Right ventricle myocardium inferior (tissue), 1 donor: Measurements from ENCODE around the gene LITAF. TPM values are rescaled to one million over a fixed set of nuclear protein-coding genes. Genes with fewer than 3 reads are reported as not detected.
"Not testable (repeated sequence)": the region's sequence is repeated elsewhere in the genome, so short reads cannot be mapped to it uniquely, and the experiment has no call there.

Experiments used
- ATAC-seq: fragments of 200-7000 bp; cut with Tn5 transposase; one replicate; pipeline ENCODE4 v1.9.1; 2020; ENCODE audit warnings: mild to moderate bottlenecking, moderate library complexity
- DNase-seq: peaks from one replicate; pipeline ENCODE4 v3.0.0; 2021; ENCODE audit errors: missing footprints
- intact Hi-C: fragments of 100-400 bp; cut with DNase I; formaldehyde crosslinking; loops from one replicate; pipeline ENCODE4 v1.11.0; 2022
- total RNA-seq: library from RNA; stranded (reverse); fragmentation: NEBNext Ultra II Directional; extraction: Animal tissue kit (Norgen Biotek cat#: 25700); gene quantifications from one replicate; pipeline ENCODE4 v1.2.1, GENCODE V29; 2021
- donor health status: DM: no; HTN: yes; CAD: no; lungs with severe emphysema.

LITAF gene
- total RNA-seq, 1 donor from 2014 or later: 78.4 TPM

GRCh38 chr16:11604783-11605563 is 18.3 kb upstream of the LITAF start:
- ATAC-seq (peak; percentile 91), DNase-seq (peak; percentile 86)
- intact Hi-C loops: loop anchor here (5.0 kb wide), 1 partner anchor 32 kb away; no protein-coding TSS in a partner anchor

DNA sequence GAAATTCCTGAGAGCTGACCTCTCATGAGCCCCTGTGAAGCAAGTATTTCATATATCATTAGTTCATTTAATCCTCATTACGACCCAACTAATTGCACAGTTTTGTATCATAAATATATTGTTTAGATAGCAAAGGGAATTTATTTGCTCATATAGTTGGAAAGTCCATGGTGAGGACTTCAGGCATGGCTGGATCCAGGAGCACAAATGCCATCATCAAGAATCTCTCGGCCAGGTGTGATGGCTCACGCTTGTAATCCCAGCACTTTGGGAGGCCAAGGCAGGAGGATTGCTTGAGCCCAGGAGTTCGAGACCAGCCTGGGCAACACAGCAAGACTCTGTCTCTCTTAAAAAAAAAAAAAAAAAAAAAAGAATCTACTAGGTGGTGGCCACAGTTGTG is 17.6 kb upstream of the LITAF start:
- ATAC-seq, DNase-seq: not testable (repeated sequence)
- intact Hi-C loops: loop anchor here (5.0 kb wide), 1 partner anchor 33 kb away; no protein-coding TSS in a partner anchor

DNA sequence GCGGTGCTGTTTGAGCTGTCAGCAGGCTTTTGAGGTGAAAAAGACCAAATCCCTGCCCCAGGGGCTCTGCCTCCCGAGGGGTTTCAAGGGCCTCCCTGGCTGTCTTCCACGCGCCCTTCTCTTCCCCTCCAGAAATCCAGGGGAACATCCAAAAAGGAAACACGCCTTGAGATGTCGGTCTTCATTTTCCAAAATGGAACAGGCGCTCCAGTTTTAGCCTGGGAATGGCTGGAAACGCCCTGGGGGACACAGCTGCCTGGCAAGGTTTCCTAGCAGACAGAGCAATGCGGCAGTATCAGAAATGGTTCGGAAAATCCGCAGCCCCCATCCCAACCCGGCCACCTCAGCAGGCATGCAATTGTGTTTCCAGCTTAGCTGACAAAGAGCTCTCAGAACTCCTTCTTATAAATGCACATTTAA is 16.6 kb upstream of the LITAF start:
- DNase-seq (no peak), ATAC-seq (peak; percentile 45)
- intact Hi-C loops: loop anchor here (5.0 kb wide), 1 partner anchor 34 kb away; no protein-coding TSS in a partner anchor

DNA sequence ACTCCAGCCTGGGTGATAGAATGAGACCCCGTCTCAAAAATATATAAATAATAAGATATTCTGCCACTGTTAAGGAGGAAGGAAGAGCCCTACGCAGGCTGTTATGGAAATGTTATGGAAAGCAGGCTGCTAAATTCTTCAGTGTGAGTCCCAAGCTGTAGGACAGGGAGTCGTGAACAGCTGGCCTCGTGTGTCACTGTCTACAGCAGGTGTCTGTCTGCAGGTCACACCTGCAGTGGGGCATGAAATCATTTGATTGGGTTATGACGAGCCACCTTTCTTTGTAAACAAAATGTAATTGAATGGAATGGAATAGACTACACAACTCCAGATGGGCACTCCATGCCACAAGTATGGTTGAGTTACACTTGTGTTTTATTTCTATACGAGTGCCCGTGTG is 15.6 kb upstream of the LITAF start:
- intact Hi-C loops: loop anchor here (5.0 kb wide), 1 partner anchor 35 kb away; no protein-coding TSS in a partner anchor
- ATAC-seq (no peak), DNase-seq (no peak)

DNA sequence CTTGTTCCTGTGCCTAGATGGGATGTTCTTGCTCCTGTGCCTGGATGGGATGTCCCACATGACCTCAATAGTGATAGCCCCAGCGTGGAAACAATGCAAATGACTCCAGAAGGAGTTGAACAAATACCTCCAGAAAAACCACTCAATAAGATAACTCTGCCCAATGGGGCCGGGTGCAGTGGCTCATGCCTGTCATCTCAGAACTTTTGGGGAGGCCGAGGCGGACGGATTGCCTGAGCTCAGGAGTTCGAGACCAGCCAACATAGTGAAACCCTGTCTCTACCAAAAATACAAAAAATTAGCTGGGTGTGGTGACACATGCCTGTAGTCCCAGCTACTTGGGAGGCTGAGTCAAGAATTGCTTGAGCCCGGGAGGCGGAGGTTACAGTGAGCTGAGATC is 15.2 kb upstream of the LITAF start:
- DNase-seq (no peak), ATAC-seq (no peak)
- intact Hi-C loops: loop anchor here (5.0 kb wide), 1 partner anchor 35 kb away; no protein-coding TSS in a partner anchor

- intact Hi-C loops: loop anchor here (5.0 kb wide), 1 partner anchor 36 kb away; no protein-coding TSS in a partner anchor
- DNase-seq (no peak), ATAC-seq (no peak)
Measured at GRCh38 chr16:11601425-11601824, 14.7 kb upstream of the LITAF start.

- intact Hi-C loops: no loop called here
- DNase-seq: no peak
- no peak for ATAC-seq
Measured at GRCh38 chr16:11599579-11599978, 12.9 kb upstream of the LITAF start.

- DNase-seq: no peak
- intact Hi-C loops: no loop called here
Measured at GRCh38 chr16:11597235-11598095, 10.7 kb upstream of the LITAF start.

GRCh38 chr16:11596572-11597226 is 10.0 kb upstream of the LITAF start:
- DNase-seq (no peak), ATAC-seq (no peak)
- intact Hi-C loops: no loop called here

More at GRCh38 chr16:11597235-11598095, 10.7 kb upstream of the LITAF start:
- ATAC-seq: peak; percentile 21

DNA sequence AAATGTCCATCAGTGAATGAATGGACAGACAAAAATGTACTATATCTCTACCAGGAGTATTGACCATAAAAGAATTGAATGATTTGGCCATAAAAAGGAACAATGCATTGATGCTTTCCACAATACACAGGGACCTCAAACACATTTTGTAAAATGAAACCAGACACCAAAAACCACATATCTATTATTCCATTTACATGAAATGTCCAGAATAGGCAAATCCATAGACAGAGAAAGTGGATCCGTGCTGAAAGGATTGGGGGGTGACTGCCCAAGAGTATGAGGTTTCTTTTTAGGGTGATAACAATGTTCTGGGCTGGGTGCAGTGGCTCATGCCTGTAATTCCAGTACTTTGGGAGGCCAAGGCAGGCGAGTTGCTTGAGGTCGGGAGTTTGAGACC is 6.9 kb upstream of the LITAF start:
- no peak for ATAC-seq
- intact Hi-C loops: no loop called here
- no peak for DNase-seq

DNA sequence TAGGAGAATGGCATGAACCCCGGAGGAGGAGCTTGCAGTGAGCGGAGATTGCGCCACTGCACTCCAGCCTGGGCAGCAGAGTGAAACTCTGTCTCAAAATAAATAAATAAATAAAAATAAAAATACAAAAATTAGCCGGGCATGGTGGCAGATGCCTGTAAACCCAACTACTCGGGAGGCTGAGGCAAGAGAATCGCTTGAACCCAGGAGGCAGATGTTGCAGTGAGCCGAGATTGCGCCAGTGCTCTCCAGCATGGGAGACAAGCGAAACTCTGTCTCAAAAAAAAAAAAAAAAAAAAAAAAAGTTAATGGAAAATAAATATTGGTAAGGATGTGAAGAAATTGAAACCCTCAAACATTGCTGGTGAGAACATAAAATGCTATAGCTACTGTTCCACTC is 6.4 kb upstream of the LITAF start:
- ATAC-seq, intact Hi-C loops: not testable (repeated sequence)

GRCh38 chr16:11591630-11592029 is 4.9 kb upstream of the LITAF start:
- ATAC-seq, intact Hi-C loops, DNase-seq: not testable (repeated sequence)

More for the DNA sequence above, 6.4 kb upstream of the LITAF start:
- not testable (repeated sequence) for DNase-seq

- DNase-seq: no peak
- ATAC-seq: no peak
- intact Hi-C loops: loop anchor here (5.0 kb wide), 1 partner anchor 53 kb away; no protein-coding TSS in a partner anchor
Measured at GRCh38 chr16:11589198-11589550, 2.5 kb upstream of the LITAF start.

GRCh38 chr16:11588321-11589197 is 1.8 kb upstream of the LITAF start:
- no peak for DNase-seq
- intact Hi-C loops: loop anchor here (5.0 kb wide), 1 partner anchor 54 kb away; no protein-coding TSS in a partner anchor
- no peak for ATAC-seq

DNA sequence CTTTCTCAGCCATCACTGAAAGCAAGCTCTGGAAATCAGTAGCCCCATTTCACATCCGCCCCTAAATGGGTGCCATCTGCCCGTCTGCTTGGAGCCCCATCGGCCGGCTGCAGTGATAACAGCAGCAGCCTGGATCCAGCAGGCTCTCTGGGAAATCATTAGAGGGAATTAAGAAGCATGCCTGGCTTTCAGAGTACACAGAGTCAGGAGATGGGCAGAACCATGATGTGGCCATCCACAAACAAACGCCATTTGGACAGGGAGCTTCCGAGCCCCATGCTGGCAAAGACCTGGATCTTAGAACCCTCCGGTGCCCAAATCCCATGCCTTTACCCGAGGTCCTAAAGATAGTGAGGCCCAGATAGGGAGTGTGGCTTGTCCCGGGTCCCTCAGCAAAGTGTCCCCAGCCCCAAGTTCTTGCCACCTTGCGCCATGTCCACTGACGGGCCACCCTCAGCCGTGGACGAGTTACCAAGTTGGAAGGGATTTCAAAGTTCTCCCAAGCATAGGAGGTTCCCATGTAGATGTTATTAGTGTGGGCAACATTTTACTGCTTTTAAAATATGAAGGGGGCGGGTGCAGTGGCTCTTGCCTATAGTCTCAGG is 1.0 kb upstream of the LITAF start:
- ATAC-seq (no peak), DNase-seq (no peak)
- intact Hi-C loops: loop anchor here (5.0 kb wide), 1 partner anchor 55 kb away; no protein-coding TSS in a partner anchor

GRCh38 chr16:11586378-11586855 is 302 bp downstream of the LITAF start:
- intact Hi-C loops: loop anchor here (5.0 kb wide), 1 partner anchor 56 kb away; no protein-coding TSS in a partner anchor
- ATAC-seq: peak; percentile 33
- no peak for DNase-seq
